ENCODE measurements around the gene TBC1D4.

Gene TBC1D4

GRCh38 chr13:75482070-75482819 is at the start of gene TBC1D4:
TSS of gene TBC1D4 (minus strand) at chr13:75482169. CDS start at chr13:75481767, 402 bp downstream.
- DNase-seq, result peak; percentile 60

- DNase-seq, result no peak
These were observed 48.6 kb upstream of the TBC1D4 start for GRCh38 chr13:75530549-75530961.

GRCh38 chr13:75521956-75522355 is 40.0 kb upstream of the TBC1D4 start:
- no peak for DNase-seq

GRCh38 chr13:75518439-75519088 is 36.6 kb upstream of the TBC1D4 start:
- no peak for DNase-seq

GRCh38 chr13:75514080-75514995 is 32.4 kb upstream of the TBC1D4 start:
- DNase-seq, result no peak

- no peak for DNase-seq
These were observed 31.3 kb upstream of the TBC1D4 start for GRCh38 chr13:75513271-75513670.

GRCh38 chr13:75512253-75512652 is 30.3 kb upstream of the TBC1D4 start:
- DNase-seq, result no peak

- no peak for DNase-seq
These were observed 29.2 kb upstream of the TBC1D4 start for GRCh38 chr13:75511051-75511625.

- DNase-seq, result no peak
These were observed 26.1 kb upstream of the TBC1D4 start for GRCh38 chr13:75508002-75508548.

- no peak for DNase-seq
These were observed 25.3 kb upstream of the TBC1D4 start for GRCh38 chr13:75507027-75508001.

- DNase-seq, result no peak
These were observed 24.0 kb upstream of the TBC1D4 start for GRCh38 chr13:75506018-75506417.

- no peak for DNase-seq
These were observed 23.4 kb upstream of the TBC1D4 start for GRCh38 chr13:75505327-75505726.

GRCh38 chr13:75495938-75496337 is 14.0 kb upstream of the TBC1D4 start:
- no peak for DNase-seq

- no peak for DNase-seq
These were observed 12.5 kb upstream of the TBC1D4 start for GRCh38 chr13:75494491-75494890.

- no peak for DNase-seq
These were observed 11.2 kb upstream of the TBC1D4 start for GRCh38 chr13:75493156-75493555.

GRCh38 chr13:75492389-75492788 is 10.4 kb upstream of the TBC1D4 start:
- no peak for DNase-seq

- no peak for DNase-seq
These were observed 9.4 kb upstream of the TBC1D4 start for GRCh38 chr13:75491376-75491775.

- DNase-seq, result no peak
These were observed 7.7 kb upstream of the TBC1D4 start for GRCh38 chr13:75489502-75490263.

GRCh38 chr13:75486146-75487062 is 4.4 kb upstream of the TBC1D4 start:
- DNase-seq, result no peak
